Hepatocyte (in vitro differentiated cells): Measurements from ENCODE around the gene RNF181. TPM values are rescaled to one million over a fixed set of nuclear protein-coding genes. Genes with fewer than 3 reads are reported as not detected.
A peak's percentile ranks its signal among the peaks of the same experiment; 100 is the strongest.

ENCODE experiments used
- DNase-seq: peaks from one replicate; pipeline ENCODE4 v3.0.0-alpha.2; 2016; ENCODE audit warnings: low spot score
- H2AFZ ChIP-seq: fragments of 200-600 bp; sonication (generic); 2 replicates; pipeline ENCODE4 v1.6.0; 2016; ENCODE audit warnings: antibody characterized with exemption, mild to moderate bottlenecking
- H3K27ac ChIP-seq: fragments of 200-600 bp; sonication (generic); 2 replicates; pipeline ENCODE4 v1.5.1; 2016; ENCODE audit warnings: mild to moderate bottlenecking
- H3K27me3 ChIP-seq: fragments of 200-600 bp; sonication (generic); 2 replicates; pipeline ENCODE4 v1.6.1; 2016
- H3K36me3 ChIP-seq: fragments of 200-600 bp; sonication (generic); replicated peaks from 2 replicates; pipeline ENCODE4 v1.5.1; 2016; ENCODE audit warnings: low read depth; ENCODE audit not compliant: insufficient read depth
- H3K4me1 ChIP-seq: fragments of 200-600 bp; sonication (generic); 2 replicates; pipeline ENCODE4 v1.5.1; 2016; ENCODE audit warnings: mild to moderate bottlenecking, moderate library complexity; ENCODE audit not compliant: insufficient read depth
- H3K4me2 ChIP-seq: fragments of 200-600 bp; sonication (generic); 2 replicates; pipeline ENCODE4 v1.6.0; 2016
- H3K4me3 ChIP-seq: fragments of 200-600 bp; sonication (generic); 2 replicates; pipeline ENCODE4 v1.5.1; 2016; ENCODE audit warnings: mild to moderate bottlenecking
- H3K79me2 ChIP-seq: fragments of 200-600 bp; sonication (generic); 2 replicates; pipeline ENCODE4 v1.6.0; 2017; ENCODE audit warnings: mild to moderate bottlenecking
- H3K9me2 ChIP-seq: fragments of 200-600 bp; sonication (generic); replicated peaks from 2 replicates; pipeline ENCODE4 v1.6.0; 2017; ENCODE audit warnings: mild to moderate bottlenecking; ENCODE audit not compliant: insufficient read depth
- H3K9me3 ChIP-seq: fragments of 200-600 bp; sonication (generic); 2 replicates; pipeline ENCODE4 v1.5.1; 2016; ENCODE audit warnings: low read depth, mild to moderate bottlenecking
- H4K20me1 ChIP-seq: fragments of 200-600 bp; sonication (generic); 2 replicates; pipeline ENCODE4 v1.6.0; 2016; ENCODE audit warnings: mild to moderate bottlenecking; ENCODE audit not compliant: insufficient read depth, poor library complexity, severe bottlenecking
- CTCF ChIP-seq: fragments of 200-600 bp; sonication (generic); IDR thresholded peaks from 2 replicates; pipeline ENCODE4 v1.5.1; 2016; ENCODE audit warnings: antibody characterized with exemption, mild to moderate bottlenecking; ENCODE audit not compliant: poor library complexity
- EZH2 ChIP-seq: fragments of 200-600 bp; sonication (generic); IDR thresholded peaks from 2 replicates; pipeline ENCODE4 v1.6.1; 2016; ENCODE audit warnings: antibody characterized with exemption, mild to moderate bottlenecking, borderline replicate concordance
- EZH2phosphoT487 ChIP-seq: fragments of 200-600 bp; sonication (generic); IDR thresholded peaks from one replicate; pipeline ENCODE4 v1.6.1; 2018; ENCODE audit warnings: antibody characterized with exemption, mild to moderate bottlenecking, low read depth, moderate library complexity; ENCODE audit not compliant: unreplicated experiment, severe bottlenecking
- WGBS: methylation state at CpG from one replicate; pipeline ENCODE4 v1.1.6; 2016; ENCODE audit warnings: low lambda C conversion rate; ENCODE audit errors: missing lambda C conversion rate; 5-methylcytosine and 5-hydroxymethylcytosine counted together
- polyA plus RNA-seq: library from polyadenylated mRNA; unstranded; fragments of >200 nt; fragmentation: Nextera tagmentation; extraction: Ambion mirVana; gene quantifications from 2 replicates; pipeline ENCODE4 v1.2.1, GENCODE V29; 2016
- total RNA-seq: library from RNA; depleted of rRNA; stranded (reverse); fragments of >200 nt; gene quantifications from 2 replicates; pipeline ENCODE4 v1.2.3, GENCODE V29; 2014

Gene RNF181
- total and polyA plus RNA-seq, 2 experiments from 2014 or later = 159 to 250 TPM

DNA sequence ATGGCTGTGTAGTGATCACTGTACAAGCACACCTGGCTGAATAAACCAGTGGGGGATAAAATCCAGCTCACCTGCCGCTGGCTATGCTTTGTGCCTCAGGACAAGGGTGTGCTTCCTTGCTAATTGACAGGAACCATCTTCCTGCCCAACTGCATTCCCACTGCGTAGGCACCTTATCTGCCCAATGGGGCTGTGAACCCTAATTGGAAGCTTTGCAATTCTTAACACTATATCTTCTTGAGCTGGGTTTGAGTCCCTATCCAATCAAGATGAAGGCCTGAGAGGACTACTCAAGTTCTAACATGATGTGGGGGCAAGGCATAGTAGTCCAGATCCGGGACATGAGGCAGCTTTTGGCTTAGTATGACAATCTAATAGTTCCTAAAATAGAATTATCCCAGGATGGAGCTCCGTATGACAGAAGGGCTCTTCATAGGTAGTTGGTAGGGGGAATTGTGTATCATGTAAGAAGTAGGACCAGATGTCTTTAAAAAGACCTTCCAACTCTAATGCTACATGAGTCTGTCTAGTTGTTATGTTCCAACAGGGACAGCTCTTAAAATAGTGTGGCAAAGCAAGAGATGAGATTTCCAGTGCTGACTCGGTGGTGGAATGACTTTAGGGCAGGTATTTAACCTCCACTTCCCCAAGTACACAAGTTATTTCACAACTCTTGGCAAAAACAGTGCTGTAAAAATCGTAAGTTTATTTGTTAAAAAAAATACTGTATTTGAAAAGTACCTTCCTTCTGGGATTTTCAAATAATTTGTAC, 9.2 kb downstream of the RNF181 start:
- WGBS = 77% methylated on average over 6 of the region's 6 CpGs

DNA sequence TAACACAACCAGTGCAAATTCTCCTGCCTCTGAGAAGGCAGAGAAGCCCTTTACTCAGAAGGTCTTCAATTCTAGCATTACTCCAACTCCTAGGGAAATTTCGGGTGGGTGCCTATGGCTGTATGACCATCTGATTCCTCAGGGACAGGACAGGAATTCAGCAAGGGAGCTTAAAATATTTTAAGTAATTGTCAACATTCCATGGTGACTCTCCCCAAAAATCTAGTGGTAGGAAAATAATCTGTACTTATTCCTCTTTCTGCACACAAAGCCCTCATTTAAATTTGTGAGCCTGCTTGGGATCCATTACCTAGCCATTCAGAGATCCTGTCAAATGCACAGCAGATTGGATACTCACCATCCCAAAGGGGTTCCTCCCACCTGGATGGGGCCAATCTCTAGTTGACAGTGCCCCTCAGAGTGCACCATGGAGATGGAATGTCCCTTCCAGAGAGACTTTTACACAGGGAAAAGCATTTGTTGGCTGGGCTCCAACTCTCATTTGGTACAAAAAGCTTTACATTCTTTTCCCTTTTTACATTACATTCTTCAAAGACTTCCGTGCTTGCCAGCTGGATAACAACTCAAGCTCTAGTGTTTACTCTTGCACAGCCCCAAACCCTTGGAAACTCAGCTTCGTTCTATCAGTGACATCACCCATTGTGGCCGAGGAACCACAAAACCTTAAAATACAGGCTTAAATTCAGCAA, 10.0 kb downstream of the RNF181 start:
- no peak overlapping the region for H2AFZ ChIP-seq
- TF ChIP-seq EZH2phosphoT487 (no peak), CTCF (no peak), EZH2 (no peak)
- peak; percentile 69 for DNase-seq
- no peaks in the 10 kb centered on the region for H3K27me3 ChIP-seq
- H3K27ac ChIP-seq = peak overlapping the region; percentile 73
- peak overlapping the region; percentile 60 for H3K4me2 ChIP-seq
- 33% methylated on average over 4 of the region's 4 CpGs for WGBS
- no peaks in the 10 kb centered on the region for H3K9me2 ChIP-seq
- peaks cover 37% of the 10 kb centered on the region for H3K4me1 ChIP-seq
- H3K9me3 ChIP-seq = no peaks in the 10 kb centered on the region
- no peaks in the 10 kb centered on the region for H3K36me3 ChIP-seq
- no peaks in the 10 kb centered on the region for H4K20me1 ChIP-seq
- peaks cover 45% of the 10 kb centered on the region for H3K79me2 ChIP-seq
- H3K4me3 ChIP-seq = no peak overlapping the region

More for the DNA sequence above, 9.2 kb downstream of the RNF181 start:
- H3K27me3 ChIP-seq = no peaks in the 10 kb centered on the region
- peak overlapping the region; percentile 78 for H3K4me2 ChIP-seq
- peaks cover 33% of the 10 kb centered on the region for H3K4me1 ChIP-seq
- no peaks in the 10 kb centered on the region for H3K9me2 ChIP-seq
- peak overlapping the region; percentile 73 for H3K27ac ChIP-seq
- no peak for DNase-seq
- H3K36me3 ChIP-seq = no peaks in the 10 kb centered on the region
- H3K79me2 ChIP-seq = peaks cover 37% of the 10 kb centered on the region
- no peaks in the 10 kb centered on the region for H3K9me3 ChIP-seq
- H4K20me1 ChIP-seq = no peaks in the 10 kb centered on the region
- no peak overlapping the region for H3K4me3 ChIP-seq
- TF ChIP-seq CTCF = no peak
- no peak for TF ChIP-seq EZH2phosphoT487
- TF ChIP-seq EZH2 = no peak
- H2AFZ ChIP-seq = no peak overlapping the region

GRCh38 chr2:85606116-85606455, 10.5 kb downstream of the RNF181 start:
- Histone ChIP-seq H2AFZ (no peak overlapping the region), H3K36me3 (no peaks in the 10 kb centered on the region), H3K4me2 (peak overlapping the region; percentile 60), H3K27me3 (no peaks in the 10 kb centered on the region), H4K20me1 (peaks cover 1% of the 10 kb centered on the region), H3K4me1 (peaks cover 40% of the 10 kb centered on the region), H3K4me3 (no peak overlapping the region), H3K27ac (peak overlapping the region; percentile 73), H3K9me2 (no peaks in the 10 kb centered on the region), H3K79me2 (peaks cover 46% of the 10 kb centered on the region), H3K9me3 (no peaks in the 10 kb centered on the region)
- no peak for DNase-seq
- 71% methylated on average over 7 of the region's 7 CpGs for WGBS
- no peak for TF ChIP-seq EZH2phosphoT487
- no peak for TF ChIP-seq EZH2
- no peak for TF ChIP-seq CTCF
